Kidney (tissue), 14 donors: ENCODE measurements around the gene CLDN24. TPM values are rescaled to one million over a fixed set of nuclear protein-coding genes. Genes with fewer than 3 reads are reported as not detected.

Experiments used
- DNase-seq, 5 donors: peaks; one replicate each; pipeline ENCODE4 v3.0.0-alpha.2; 2013 to 2020
- FAIRE-seq: peaks from 2 replicates; lab custom pipeline; 2012; peaks lifted over from hg19 to GRCh38; lab: Jason Lieb, UNC
- H3K27ac ChIP-seq, 2 donors: one replicate each; pipeline ENCODE4 v1.7.0; 2013; ENCODE audit warnings: low read depth in 2 of 2, low read length in 2 of 2, inconsistent platforms in 1 of 2
- H3K27me3 ChIP-seq: one replicate; pipeline ENCODE4 v1.7.1; 2013; ENCODE audit warnings: low read length, inconsistent platforms; ENCODE audit not compliant: control insufficient read depth, insufficient read depth
- H3K36me3 ChIP-seq, 3 donors: one replicate each; pipeline versions ENCODE4 v1.7.0 to v1.7.1; 2013; ENCODE audit warnings: low read length in 3 of 3, control low read depth in 1 of 3, inconsistent platforms in 1 of 3; ENCODE audit not compliant: insufficient read depth in 3 of 3, control insufficient read depth in 2 of 3
- H3K4me1 ChIP-seq, 3 donors: one replicate each; pipeline versions ENCODE4 v1.7.0 to v1.7.1; 2013; ENCODE audit warnings: low read length in 3 of 3, inconsistent platforms in 1 of 3, low read depth in 1 of 3; ENCODE audit not compliant: control insufficient read depth in 2 of 3, insufficient read depth in 2 of 3
- H3K4me3 ChIP-seq, 3 donors: one replicate each; pipeline versions ENCODE4 v1.7.0 to v1.8.1; 2013; ENCODE audit warnings: low read length in 3 of 3, control low read depth in 1 of 3, inconsistent platforms in 1 of 3
- H3K9ac ChIP-seq, 3 donors: one replicate each; pipeline versions ENCODE4 v1.7.0 to v1.7.1; 2013; ENCODE audit warnings: low read length in 3 of 3, control low read depth in 1 of 3, inconsistent platforms in 1 of 3
- H3K9me3 ChIP-seq, 3 donors: one replicate each; pipeline versions ENCODE4 v1.7.0 to v1.7.1; 2013; ENCODE audit warnings: low read length in 3 of 3, control low read depth in 1 of 3, inconsistent platforms in 1 of 3; ENCODE audit not compliant: control insufficient read depth in 2 of 3, insufficient read depth in 1 of 3
- intact Hi-C: fragments of 100-400 bp; cut with DNase I; formaldehyde crosslinking; loops from one replicate; pipeline ENCODE4 v1.11.1; 2022
- polyA plus RNA-seq: library from polyadenylated mRNA; stranded (reverse); fragments of 350-450 nt; fragmentation: Illumina TruSeq; extraction: RNeasy Lipid Tissue Mini Kit (QIAGEN cat#74804); gene quantifications from one replicate; pipeline ENCODE4 v1.2.3, GENCODE V29; 2014; ENCODE audit warnings: low read depth, low replicate concordance; ENCODE audit not compliant: insufficient read depth
- total RNA-seq: library from RNA; stranded (reverse); fragmentation: NEBNext Ultra II Directional; extraction: Animal tissue kit (Norgen Biotek cat#: 25700); gene quantifications from one replicate; pipeline ENCODE4 v1.2.1, GENCODE V29; 2021
- TF ChIP-seq, protein P1 (sequence below): IDR thresholded peaks from 3 replicates; pipeline ENCODE4 v1.5.1; 2012; ENCODE audit warnings: mild to moderate bottlenecking, moderate library complexity, borderline replicate concordance; ENCODE audit not compliant: insufficient read depth; ENCODE audit errors: extremely low read depth
- donor health status: control.
- donor health status: control.
- donor health status: control.
- donor health status: control.
- donor health status: control.
- donor health status: DM: yes; HTN: yes; CAD: no.
- donor health status: Normal renal cell carcinoma (clear cell type).

Gene CLDN24
- total and polyA plus RNA-seq, 2 donors from 2014 or later: not detected

DNA sequence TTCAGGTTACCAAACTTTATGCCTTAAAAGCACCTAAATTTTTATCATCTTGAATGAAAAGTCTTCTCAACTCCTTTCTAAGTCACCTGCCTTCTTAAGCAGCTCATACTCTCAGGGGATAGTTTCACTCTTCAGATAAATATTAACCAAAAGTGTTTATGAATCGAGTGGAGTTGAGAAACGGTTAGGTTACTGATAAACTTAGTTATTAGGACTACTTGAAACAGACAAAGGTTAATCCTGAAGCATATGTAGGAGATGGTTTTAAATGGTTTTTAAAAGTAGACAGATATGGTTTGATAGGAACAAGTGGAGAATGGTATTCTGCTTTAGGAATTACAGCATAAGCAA, 34.9 kb downstream of the CLDN24 start:
- H3K9ac ChIP-seq: no peak overlapping the region
- TF ChIP-seq, protein P1, sequence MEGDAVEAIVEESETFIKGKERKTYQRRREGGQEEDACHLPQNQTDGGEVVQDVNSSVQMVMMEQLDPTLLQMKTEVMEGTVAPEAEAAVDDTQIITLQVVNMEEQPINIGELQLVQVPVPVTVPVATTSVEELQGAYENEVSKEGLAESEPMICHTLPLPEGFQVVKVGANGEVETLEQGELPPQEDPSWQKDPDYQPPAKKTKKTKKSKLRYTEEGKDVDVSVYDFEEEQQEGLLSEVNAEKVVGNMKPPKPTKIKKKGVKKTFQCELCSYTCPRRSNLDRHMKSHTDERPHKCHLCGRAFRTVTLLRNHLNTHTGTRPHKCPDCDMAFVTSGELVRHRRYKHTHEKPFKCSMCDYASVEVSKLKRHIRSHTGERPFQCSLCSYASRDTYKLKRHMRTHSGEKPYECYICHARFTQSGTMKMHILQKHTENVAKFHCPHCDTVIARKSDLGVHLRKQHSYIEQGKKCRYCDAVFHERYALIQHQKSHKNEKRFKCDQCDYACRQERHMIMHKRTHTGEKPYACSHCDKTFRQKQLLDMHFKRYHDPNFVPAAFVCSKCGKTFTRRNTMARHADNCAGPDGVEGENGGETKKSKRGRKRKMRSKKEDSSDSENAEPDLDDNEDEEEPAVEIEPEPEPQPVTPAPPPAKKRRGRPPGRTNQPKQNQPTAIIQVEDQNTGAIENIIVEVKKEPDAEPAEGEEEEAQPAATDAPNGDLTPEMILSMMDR: no peak
- DNase-seq (peak in 2 of 5 donors; percentile 30 to 31), FAIRE-seq (peak; percentile 90)
- intact Hi-C loops: no loop called here
- H3K4me3 ChIP-seq: peak overlapping the region in 2 of 3 donors; percentile 5 to 32
- no peaks in the 10 kb centered on the region for H3K9me3 ChIP-seq
- H3K4me1 ChIP-seq: peaks cover 3 to 23% (median 3%) of the 10 kb centered on the region in 3 donors
- peak overlapping the region; percentile 24 to 71 for H3K27ac ChIP-seq
- no peaks in the 10 kb centered on the region for H3K27me3 ChIP-seq
- H3K36me3 ChIP-seq: peaks cover 4 to 39% (median 13%) of the 10 kb centered on the region in 3 donors

- intact Hi-C loops: no loop called here
- TF ChIP-seq, protein P1: no peak
- H3K4me1 ChIP-seq: peaks cover 3 to 23% (median 3%) of the 10 kb centered on the region in 3 donors
- H3K36me3 ChIP-seq: peaks cover 6 to 39% (median 13%) of the 10 kb centered on the region in 3 donors
- no peaks in the 10 kb centered on the region for H3K9me3 ChIP-seq
- DNase-seq (no peak), FAIRE-seq (no peak)
- H3K27me3 ChIP-seq: no peaks in the 10 kb centered on the region
- no peak overlapping the region for H3K4me3 ChIP-seq
- H3K27ac ChIP-seq: peak overlapping the region; percentile 71 to 76
- H3K9ac ChIP-seq: no peak overlapping the region
Observed at GRCh38 chr4:183286590-183287308, 35.5 kb downstream of the CLDN24 start.

DNA sequence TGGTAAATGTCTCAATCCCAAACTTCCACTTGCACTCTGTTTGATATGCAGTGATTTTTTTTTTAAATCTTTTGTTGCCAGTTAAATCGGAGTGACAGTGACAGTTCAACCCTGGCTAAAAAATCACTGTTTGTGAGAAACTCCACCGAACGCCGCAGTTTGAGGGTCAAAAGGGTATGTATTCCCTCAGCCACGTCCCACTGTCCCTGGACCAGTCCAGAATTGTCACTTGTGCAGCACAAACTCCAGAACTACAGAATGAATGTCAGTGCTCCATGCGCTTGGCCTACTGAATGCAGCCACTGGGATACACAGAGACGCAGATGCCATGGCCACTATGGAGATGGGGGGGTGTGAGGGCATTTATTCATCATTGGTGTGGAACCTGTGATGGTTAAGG, 36.3 kb downstream of the CLDN24 start:
- DNase-seq (no peak), FAIRE-seq (no peak)
- Histone ChIP-seq H3K4me3 (no peak overlapping the region), H3K36me3 (peaks cover 6 to 39% (median 13%) of the 10 kb centered on the region in 3 donors), H3K4me1 (peaks cover 3 to 23% (median 3%) of the 10 kb centered on the region in 3 donors), H3K27ac (peak overlapping the region; percentile 4 to 71), H3K9ac (no peak overlapping the region), H3K9me3 (no peaks in the 10 kb centered on the region), H3K27me3 (no peaks in the 10 kb centered on the region)
- TF ChIP-seq, protein P1: no peak
- intact Hi-C loops: no loop called here
